ENCODE measurements around the gene RNF121.

RNF121 gene

DNA sequence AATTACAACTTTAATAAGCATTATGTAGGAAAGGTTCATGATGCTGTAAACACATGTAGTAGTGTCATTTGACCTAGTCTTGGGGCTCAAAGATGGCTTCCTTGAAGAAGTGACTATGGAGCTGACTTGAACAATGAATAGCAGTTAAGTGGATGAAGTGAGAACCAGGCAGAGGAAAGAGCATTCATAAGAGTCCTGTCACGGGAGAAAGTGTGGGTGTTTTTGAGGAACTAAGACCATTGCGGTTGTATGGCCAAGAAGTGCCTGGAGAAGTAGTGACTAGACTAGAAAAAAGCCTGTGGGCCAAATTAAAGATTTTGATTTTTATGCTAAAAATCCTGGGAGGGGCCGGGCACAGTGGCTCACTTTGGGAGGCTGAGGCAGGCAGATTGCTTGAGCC lies 62.6 kb downstream of the RNF121 start:
- TF ChIP-seq, protein P1, sequence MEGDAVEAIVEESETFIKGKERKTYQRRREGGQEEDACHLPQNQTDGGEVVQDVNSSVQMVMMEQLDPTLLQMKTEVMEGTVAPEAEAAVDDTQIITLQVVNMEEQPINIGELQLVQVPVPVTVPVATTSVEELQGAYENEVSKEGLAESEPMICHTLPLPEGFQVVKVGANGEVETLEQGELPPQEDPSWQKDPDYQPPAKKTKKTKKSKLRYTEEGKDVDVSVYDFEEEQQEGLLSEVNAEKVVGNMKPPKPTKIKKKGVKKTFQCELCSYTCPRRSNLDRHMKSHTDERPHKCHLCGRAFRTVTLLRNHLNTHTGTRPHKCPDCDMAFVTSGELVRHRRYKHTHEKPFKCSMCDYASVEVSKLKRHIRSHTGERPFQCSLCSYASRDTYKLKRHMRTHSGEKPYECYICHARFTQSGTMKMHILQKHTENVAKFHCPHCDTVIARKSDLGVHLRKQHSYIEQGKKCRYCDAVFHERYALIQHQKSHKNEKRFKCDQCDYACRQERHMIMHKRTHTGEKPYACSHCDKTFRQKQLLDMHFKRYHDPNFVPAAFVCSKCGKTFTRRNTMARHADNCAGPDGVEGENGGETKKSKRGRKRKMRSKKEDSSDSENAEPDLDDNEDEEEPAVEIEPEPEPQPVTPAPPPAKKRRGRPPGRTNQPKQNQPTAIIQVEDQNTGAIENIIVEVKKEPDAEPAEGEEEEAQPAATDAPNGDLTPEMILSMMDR (IDR thresholded peaks at IDR 0.05; ENCODE audit: low read depth, low read length, missing control alignments) = no peak
- peak; percentile 91 for DNase-seq (ENCODE audit: low read depth)
- no peak overlapping the region for H3K4me3 ChIP-seq (ENCODE audit: low read depth, low read length)

DNA sequence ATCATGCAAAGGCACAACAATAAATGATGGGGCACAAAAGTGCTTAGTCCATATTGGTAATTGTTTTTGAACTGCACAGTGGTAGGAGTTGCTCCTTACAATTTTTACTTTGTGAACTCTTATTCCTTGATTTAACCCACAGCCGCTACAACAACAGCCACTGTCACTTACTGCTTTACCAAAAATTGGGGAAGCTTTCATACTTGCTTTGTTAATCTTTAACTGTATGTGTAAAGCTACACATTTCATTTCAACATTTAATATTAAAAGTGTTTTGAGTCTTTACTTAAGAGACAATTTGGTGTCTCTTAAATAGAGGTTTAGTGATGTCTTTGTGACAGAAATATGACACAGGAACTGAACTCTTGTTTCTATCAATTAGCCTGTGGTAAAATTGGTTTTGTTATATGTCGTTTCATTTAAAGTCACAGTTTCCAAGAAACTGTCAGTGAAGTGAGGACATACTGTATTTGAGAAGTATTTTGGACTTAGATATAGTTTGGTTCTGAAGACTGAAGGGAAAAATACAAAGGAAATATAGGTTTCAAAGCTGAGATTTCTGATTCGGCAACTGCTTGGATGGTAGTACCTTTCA lies 63.4 kb downstream of the RNF121 start:
- TF ChIP-seq, protein P1 (IDR thresholded peaks at IDR 0.05; ENCODE audit: low read depth, low read length, missing control alignments) = no peak
- no peak overlapping the region; the same call in 1 of the 2 replicates for H3K4me3 ChIP-seq (ENCODE audit: low read depth, low read length)
- no peak for DNase-seq (ENCODE audit: low read depth)

DNA sequence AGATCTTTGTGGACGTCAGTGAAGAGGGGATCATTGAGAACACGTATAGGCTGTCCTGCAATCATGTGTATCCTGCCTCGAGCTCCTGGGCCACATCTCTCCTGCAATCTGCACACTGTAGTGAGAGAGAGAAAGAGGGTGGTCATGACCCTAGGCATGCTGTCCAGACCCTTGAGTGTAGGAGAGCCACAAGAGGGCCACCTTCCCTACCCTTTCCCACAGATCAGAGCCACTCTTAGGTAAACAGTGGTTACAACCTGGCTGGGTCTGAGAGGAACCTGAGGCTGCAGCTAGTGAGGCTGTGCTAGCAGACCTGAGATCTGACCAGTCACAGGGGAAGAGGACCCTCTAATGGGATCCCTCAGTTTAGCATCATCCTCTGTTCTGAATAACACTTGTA lies 65.9 kb downstream of the RNF121 start:
- H3K4me3 ChIP-seq (ENCODE audit: low read depth, low read length) = no peak overlapping the region
- no peak for DNase-seq (ENCODE audit: low read depth)
- TF ChIP-seq, protein P1 (IDR thresholded peaks at IDR 0.05; ENCODE audit: low read depth, low read length, missing control alignments) = no peak

DNA sequence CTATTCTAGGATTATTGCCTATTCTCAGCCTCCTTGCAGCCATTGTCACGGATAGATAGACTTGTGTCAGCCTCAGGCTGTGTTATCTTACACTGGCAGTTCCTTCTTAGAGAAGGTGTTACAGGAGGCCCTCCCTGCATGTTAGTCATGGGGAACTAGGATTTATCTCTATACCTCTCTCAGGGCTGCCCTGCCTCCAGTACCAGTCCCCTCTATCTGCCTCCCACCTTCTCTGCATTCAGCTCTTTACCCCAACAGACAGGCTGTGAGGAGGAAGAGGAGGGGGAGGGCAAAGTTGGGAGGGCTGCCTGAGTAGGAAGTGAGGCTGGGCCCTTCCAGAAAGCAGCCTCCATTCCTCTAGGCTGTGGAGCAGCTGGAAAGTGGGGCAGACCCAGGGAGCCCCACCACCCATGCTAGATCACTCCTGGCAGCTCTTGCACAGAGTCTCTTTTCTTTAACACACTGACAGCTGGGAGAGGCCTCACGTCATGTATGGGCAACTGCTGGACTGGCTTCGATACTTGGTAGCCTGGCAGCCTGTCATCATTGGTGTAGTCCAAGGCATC lies 67.0 kb downstream of the RNF121 start:
- no peak overlapping the region for H3K4me3 ChIP-seq (ENCODE audit: low read depth, low read length)
- TF ChIP-seq, protein P1 (IDR thresholded peaks at IDR 0.05; ENCODE audit: low read depth, low read length, missing control alignments) = no peak
- DNase-seq (ENCODE audit: low read depth) = no peak

DNA sequence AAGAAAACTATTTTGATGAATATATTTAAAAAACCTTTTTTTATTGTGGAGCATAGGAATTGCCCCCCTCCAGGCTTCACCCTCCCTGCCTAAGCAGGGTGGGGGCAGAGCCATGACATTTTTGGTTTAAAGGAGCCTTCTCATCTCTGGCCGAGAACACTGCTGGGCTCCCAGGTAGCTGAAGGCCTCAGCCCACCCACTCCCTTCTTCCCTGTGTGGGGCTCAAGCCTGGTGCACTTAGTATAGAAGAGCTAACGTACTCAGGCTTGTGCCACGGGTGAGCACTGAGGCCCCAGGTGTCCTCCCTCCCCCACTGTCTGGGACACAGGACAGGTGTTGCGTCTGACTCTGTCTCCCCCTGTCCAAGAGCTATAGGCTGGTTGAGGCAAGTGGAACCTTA lies 67.7 kb downstream of the RNF121 start:
- TF ChIP-seq, protein P1 (IDR thresholded peaks at IDR 0.05; ENCODE audit: low read depth, low read length, missing control alignments) = no peak
- no peak for DNase-seq (ENCODE audit: low read depth)
- no peak overlapping the region for H3K4me3 ChIP-seq (ENCODE audit: low read depth, low read length)

DNA sequence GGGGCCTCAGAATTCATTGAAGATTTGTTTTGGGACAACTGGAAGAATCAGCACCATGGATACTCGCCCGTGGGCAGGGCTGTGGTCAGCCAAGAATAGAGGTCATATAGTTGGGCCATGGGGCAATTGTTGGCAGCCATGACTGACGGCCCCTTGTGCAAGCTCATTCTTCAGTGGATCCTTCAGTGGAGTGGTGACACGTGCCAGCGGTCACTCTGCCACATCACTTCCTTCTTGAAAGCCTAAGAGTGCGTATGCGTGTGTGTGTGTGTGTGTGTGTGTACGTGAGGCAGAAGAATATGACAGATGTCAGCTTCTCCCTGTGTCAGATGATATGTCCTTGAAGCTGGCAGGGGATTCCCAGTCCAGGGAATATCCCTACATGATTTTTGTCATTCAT lies 68.1 kb downstream of the RNF121 start:
- no peak for DNase-seq (ENCODE audit: low read depth)
- TF ChIP-seq, protein P1 (IDR thresholded peaks at IDR 0.05; ENCODE audit: low read depth, low read length, missing control alignments) = no peak
- no peak overlapping the region for H3K4me3 ChIP-seq (ENCODE audit: low read depth, low read length)

DNA sequence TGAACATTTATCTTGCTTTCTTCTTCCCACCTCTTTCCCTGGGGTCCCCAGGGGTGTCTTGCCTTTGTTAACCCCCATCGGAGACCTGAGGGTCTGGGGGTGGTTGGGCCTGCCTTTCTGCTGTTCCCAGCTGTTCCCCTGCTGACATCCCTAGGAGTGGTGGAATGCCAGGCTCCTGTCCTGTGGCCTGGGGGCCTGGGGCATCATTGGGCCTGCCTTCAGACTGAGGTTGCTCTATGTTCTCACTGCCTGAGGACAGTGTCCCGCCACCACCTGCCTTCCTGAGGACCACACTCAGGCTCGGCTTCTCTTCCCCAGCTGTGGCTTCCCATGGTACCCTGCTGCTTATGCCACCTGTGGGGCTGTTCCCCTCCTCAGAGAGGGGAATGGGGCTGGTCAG lies 68.7 kb downstream of the RNF121 start:
- H3K4me3 ChIP-seq (ENCODE audit: low read depth, low read length) = no peak overlapping the region
- DNase-seq (ENCODE audit: low read depth) = no peak
- TF ChIP-seq, protein P1 (IDR thresholded peaks at IDR 0.05; ENCODE audit: low read depth, low read length, missing control alignments) = no peak
